Endothelial cell of umbilical vein (primary cell): Measurements from ENCODE around the gene MAP4K2.

ENCODE experiments used
- FOS ChIP-seq: IDR thresholded peaks from 2 replicates; pipeline ENCODE4 v1.6.1; 2011; ENCODE audit warnings: mild to moderate bottlenecking, low read length, moderate library complexity, borderline replicate concordance; ENCODE audit not compliant: insufficient read depth
- POLR2A ChIP-seq: IDR thresholded peaks from 2 replicates; pipeline ENCODE4 v1.6.1; 2012; ENCODE audit warnings: low read depth, mild to moderate bottlenecking, control low read depth, low read length
- POLR2AphosphoS5 ChIP-seq: IDR thresholded peaks from 2 replicates; pipeline ENCODE4 v1.6.1; 2012; ENCODE audit warnings: low read depth, mild to moderate bottlenecking, control low read depth, low read length, moderate library complexity; ENCODE audit not compliant: insufficient read depth
- TF ChIP-seq, protein P1 (sequence below), 2 donors: IDR thresholded peaks; 1 replicate in 1 of 2; 2 replicates in 1 of 2; pipeline ENCODE4 v1.5.1; 2011; ENCODE audit warnings: low read length in 2 of 2, mild to moderate bottlenecking in 2 of 2, moderate library complexity in 2 of 2, control low read depth in 1 of 2, inconsistent platforms in 1 of 2, low read depth in 1 of 2; ENCODE audit not compliant: insufficient read depth in 1 of 2; ENCODE audit errors: extremely low read depth in 1 of 2

DNA sequence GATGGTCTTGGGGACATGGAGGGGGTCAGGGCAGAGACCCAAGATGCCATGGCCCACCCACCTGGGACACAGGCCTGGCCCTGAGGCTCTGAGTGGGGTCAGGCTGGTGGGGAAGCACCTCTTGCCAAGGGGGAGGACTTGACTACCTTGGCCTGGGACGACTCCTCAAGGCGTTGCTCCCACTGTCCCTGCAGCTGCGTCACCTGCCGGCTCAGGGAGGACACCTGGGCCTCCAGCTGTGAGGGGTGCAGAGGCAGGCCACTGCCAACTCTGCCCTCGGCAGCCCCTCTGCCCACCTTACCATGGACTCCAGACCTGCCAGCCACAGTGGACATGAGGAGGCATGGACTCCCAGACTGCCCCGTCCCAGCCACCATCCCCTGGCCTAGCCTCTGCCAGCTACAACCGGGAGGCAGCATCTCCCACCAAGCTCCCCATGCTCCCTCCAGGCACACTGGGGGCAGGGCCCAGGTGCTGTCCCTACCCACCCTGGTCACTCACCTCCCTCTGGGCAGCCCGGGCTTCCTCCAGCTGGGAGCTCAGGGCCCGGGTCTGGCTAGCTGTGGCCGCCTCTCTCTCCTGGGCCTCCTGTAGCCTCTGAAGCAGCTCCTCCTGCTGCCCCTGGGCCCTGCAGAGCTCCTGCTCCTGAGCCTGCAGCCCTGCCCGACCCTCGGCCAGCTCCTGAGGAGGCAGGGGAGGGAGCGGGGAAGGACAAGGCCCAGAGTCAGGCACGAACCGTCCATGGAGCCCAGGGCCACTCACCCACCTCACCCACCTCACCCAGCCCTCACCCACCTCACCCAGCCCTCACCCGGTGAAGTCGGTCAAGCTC lies 32.8 kb upstream of the MAP4K2 start:
- TF ChIP-seq, protein P1, sequence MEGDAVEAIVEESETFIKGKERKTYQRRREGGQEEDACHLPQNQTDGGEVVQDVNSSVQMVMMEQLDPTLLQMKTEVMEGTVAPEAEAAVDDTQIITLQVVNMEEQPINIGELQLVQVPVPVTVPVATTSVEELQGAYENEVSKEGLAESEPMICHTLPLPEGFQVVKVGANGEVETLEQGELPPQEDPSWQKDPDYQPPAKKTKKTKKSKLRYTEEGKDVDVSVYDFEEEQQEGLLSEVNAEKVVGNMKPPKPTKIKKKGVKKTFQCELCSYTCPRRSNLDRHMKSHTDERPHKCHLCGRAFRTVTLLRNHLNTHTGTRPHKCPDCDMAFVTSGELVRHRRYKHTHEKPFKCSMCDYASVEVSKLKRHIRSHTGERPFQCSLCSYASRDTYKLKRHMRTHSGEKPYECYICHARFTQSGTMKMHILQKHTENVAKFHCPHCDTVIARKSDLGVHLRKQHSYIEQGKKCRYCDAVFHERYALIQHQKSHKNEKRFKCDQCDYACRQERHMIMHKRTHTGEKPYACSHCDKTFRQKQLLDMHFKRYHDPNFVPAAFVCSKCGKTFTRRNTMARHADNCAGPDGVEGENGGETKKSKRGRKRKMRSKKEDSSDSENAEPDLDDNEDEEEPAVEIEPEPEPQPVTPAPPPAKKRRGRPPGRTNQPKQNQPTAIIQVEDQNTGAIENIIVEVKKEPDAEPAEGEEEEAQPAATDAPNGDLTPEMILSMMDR (IDR thresholded peaks at IDR 0.05; ENCODE audit: extremely low read depth in 1 of 2, insufficient read depth in 1 of 2, low read depth in 1 of 2, low read length in 2 of 2): no peak
- TF ChIP-seq POLR2AphosphoS5 (no peak), POLR2A (no peak), FOS (no peak)
